T-helper 1 cell (primary cell): ENCODE results near the gene CCDC197.

Source experiments
- DNase-seq, 5 donors: peaks; one replicate each; pipeline ENCODE4 v3.0.0-alpha.2; 2012 to 2020

CCDC197 gene

GRCh38 chr14:93961620-93962019 is 35.5 kb upstream of the CCDC197 start:
- no peak for DNase-seq

GRCh38 chr14:93962701-93963601 is 34.1 kb upstream of the CCDC197 start:
- DNase-seq, result peak in 3 of 5 donors; percentile 39 to 93 (median 49)

- peak in 1 of 5 donors; percentile 65 for DNase-seq
These were observed 33.4 kb upstream of the CCDC197 start for GRCh38 chr14:93963692-93964091.

GRCh38 chr14:93964281-93964680 is 32.8 kb upstream of the CCDC197 start:
- DNase-seq, result no peak

- no peak for DNase-seq
These were observed 32.2 kb upstream of the CCDC197 start for GRCh38 chr14:93964820-93965286.

- DNase-seq, result no peak
These were observed 31.7 kb upstream of the CCDC197 start for GRCh38 chr14:93965287-93965821.

- no peak for DNase-seq
These were observed 31.1 kb upstream of the CCDC197 start for GRCh38 chr14:93965946-93966474.

GRCh38 chr14:93967637-93968250 is 29.4 kb upstream of the CCDC197 start:
- no peak for DNase-seq

- no peak for DNase-seq
These were observed 27.8 kb upstream of the CCDC197 start for GRCh38 chr14:93969082-93969828.

- DNase-seq, result peak; percentile 43 to 83 (median 57)
These were observed 26.5 kb upstream of the CCDC197 start for GRCh38 chr14:93970585-93970964.

GRCh38 chr14:93970965-93971634 is 26.0 kb upstream of the CCDC197 start:
- peak in 3 of 5 donors; percentile 20 to 80 (median 22) for DNase-seq

GRCh38 chr14:93971635-93972027 is 25.5 kb upstream of the CCDC197 start:
- peak in 1 of 5 donors; percentile 71 for DNase-seq

GRCh38 chr14:93972618-93973205 is 24.4 kb upstream of the CCDC197 start:
- peak in 1 of 5 donors; percentile 64 for DNase-seq

GRCh38 chr14:93973607-93974006 is 23.5 kb upstream of the CCDC197 start:
- no peak for DNase-seq

GRCh38 chr14:93974299-93974698 is 22.8 kb upstream of the CCDC197 start:
- DNase-seq, result no peak

- no peak for DNase-seq
These were observed 22.3 kb upstream of the CCDC197 start for GRCh38 chr14:93974833-93975232.

- peak in 1 of 5 donors; percentile 84 for DNase-seq
These were observed 21.2 kb upstream of the CCDC197 start for GRCh38 chr14:93975791-93976476.

- peak in 1 of 5 donors; percentile 79 for DNase-seq
These were observed 20.5 kb upstream of the CCDC197 start, which contains the start of gene ASB2 for GRCh38 chr14:93976477-93977057. ASB2 (minus strand) TSS chr14:93976570; CDS start chr14:93964539, 12,031 bp downstream.

- no peak for DNase-seq
These were observed 19.9 kb upstream of the CCDC197 start for GRCh38 chr14:93977171-93977570.
